GM19238 (cell line): ENCODE measurements around the gene NDUFB3.

Experiments
- DNase-seq: peaks from one replicate; pipeline ENCODE4 v3.0.0; 2011; ENCODE audit warnings: low spot score; ENCODE audit not compliant: insufficient read length

NDUFB3 gene

DNA sequence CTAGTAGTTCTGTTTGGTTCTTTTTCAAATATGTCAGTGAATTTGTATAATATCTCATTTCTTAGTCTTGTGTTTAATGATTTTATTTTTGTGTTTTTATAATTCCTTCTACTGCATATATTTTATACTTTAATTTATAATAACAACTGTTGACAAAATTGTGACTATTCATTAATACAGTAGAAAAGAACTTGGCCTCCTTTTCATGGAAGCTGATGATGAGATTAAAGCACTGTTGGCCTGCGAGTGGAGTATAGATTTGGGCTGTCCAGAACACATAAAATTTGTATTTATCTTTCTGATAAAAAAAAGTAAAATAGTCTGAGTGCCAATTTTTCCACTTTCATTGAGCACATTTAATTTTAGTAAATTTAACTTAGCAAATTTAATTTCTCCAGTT lies 56.2 kb downstream of the NDUFB3 start:
- no peak for DNase-seq

DNA sequence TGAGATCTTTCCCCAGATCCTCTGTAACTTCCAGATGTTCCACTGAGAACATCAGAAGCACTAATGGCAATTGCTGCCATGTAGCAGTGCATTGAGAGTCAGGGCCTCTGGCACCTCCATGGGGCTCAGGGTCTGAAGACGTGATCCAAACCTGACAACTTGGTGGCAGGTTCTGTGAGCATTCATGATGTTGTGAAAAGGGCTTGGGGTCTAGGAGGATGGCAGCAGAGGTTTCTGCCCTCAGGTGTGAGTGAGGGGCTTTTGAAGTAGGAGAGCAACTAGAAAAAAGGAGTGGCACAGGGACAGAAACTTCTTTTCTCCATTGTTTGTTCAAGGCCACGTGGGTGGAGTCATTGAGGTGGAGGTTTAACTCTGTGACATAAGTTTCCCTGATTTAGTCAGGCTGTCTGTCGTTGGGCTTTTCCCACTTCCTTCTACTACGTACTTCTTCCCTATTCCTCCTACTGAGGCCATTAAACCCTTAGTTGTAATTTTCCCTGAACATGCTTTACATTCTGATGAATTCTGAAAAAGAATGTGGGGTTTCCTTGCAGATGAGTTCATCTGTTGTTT lies 57.2 kb downstream of the NDUFB3 start:
- no peak for DNase-seq

- DNase-seq: no peak
Measured at GRCh38 chr2:201130524-201131186, 58.9 kb downstream of the NDUFB3 start.

DNA sequence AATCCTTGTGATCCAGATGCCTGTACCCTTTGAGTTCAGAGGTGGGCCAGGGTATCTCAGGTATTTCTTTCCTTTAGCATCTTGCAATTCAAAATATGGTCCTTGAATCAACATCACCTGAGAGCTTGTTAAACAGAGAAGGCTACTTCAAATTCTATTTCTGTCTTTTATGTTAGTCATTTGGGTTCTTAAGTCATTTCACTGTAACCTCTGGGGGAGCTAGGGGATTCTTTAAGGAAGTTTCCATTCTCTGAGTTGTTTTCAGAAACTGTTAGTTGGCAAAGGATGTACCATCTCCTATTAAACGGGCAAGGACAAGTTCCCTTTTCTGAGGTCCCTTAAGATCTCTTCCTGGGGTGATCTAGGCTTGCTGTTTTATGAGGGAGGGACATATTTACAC lies 60.7 kb downstream of the NDUFB3 start:
- no peak for DNase-seq
